ENCODE measurements around the gene TSPAN10.

Gene TSPAN10

GRCh38 chr17:81648013-81648706 lies 11.2 kb downstream of the TSPAN10 start:
- DNase-seq (no peak), ATAC-seq (no peak)
- no peaks in the 10 kb centered on the region for H3K9me3 Mint-ChIP-seq
- H3K4me3 Mint-ChIP-seq, result no peak overlapping the region
- no peak overlapping the region for H3K27ac Mint-ChIP-seq
- peaks cover 50% of the 10 kb centered on the region for H3K27me3 Mint-ChIP-seq
- H3K4me1 Mint-ChIP-seq, result peaks cover 12% of the 10 kb centered on the region

- ATAC-seq (no peak), DNase-seq (no peak)
- Mint-ChIP-seq H3K27me3 (peaks cover 50% of the 10 kb centered on the region), H3K4me3 (no peak overlapping the region), H3K27ac (no peak overlapping the region), H3K9me3 (no peaks in the 10 kb centered on the region), H3K4me1 (peaks cover 17% of the 10 kb centered on the region)
These were observed 11.7 kb downstream of the TSPAN10 start for GRCh38 chr17:81648707-81649085.

- Mint-ChIP-seq H3K4me3 (no peak overlapping the region), H3K9me3 (no peaks in the 10 kb centered on the region), H3K27me3 (peaks cover 50% of the 10 kb centered on the region), H3K27ac (no peak overlapping the region), H3K4me1 (peaks cover 25% of the 10 kb centered on the region)
- no peak for DNase-seq
- no peak for ATAC-seq
These were observed 14.0 kb downstream of the TSPAN10 start for GRCh38 chr17:81650951-81651350.

- Mint-ChIP-seq H3K4me3 (peak overlapping the region; percentile 58 to 60), H3K9me3 (no peaks in the 10 kb centered on the region), H3K27me3 (peaks cover 50% of the 10 kb centered on the region), H3K4me1 (peaks cover 32% of the 10 kb centered on the region), H3K27ac (no peak overlapping the region)
- ATAC-seq (no peak), DNase-seq (no peak)
These were observed 14.7 kb downstream of the TSPAN10 start for GRCh38 chr17:81651692-81652091.

GRCh38 chr17:81652906-81653771 lies 16.1 kb downstream of the TSPAN10 start:
- peak overlapping the region; percentile 94 to 96 for H3K4me3 Mint-ChIP-seq
- H3K4me1 Mint-ChIP-seq, result peaks cover 40% of the 10 kb centered on the region
- H3K9me3 Mint-ChIP-seq, result no peaks in the 10 kb centered on the region
- ATAC-seq (peak; percentile 74), DNase-seq (peak in 1 of 2 donors; percentile 32)
- peaks cover 35% of the 10 kb centered on the region for H3K27me3 Mint-ChIP-seq
- peak overlapping the region; percentile 96 to 97 for H3K27ac Mint-ChIP-seq

DNA sequence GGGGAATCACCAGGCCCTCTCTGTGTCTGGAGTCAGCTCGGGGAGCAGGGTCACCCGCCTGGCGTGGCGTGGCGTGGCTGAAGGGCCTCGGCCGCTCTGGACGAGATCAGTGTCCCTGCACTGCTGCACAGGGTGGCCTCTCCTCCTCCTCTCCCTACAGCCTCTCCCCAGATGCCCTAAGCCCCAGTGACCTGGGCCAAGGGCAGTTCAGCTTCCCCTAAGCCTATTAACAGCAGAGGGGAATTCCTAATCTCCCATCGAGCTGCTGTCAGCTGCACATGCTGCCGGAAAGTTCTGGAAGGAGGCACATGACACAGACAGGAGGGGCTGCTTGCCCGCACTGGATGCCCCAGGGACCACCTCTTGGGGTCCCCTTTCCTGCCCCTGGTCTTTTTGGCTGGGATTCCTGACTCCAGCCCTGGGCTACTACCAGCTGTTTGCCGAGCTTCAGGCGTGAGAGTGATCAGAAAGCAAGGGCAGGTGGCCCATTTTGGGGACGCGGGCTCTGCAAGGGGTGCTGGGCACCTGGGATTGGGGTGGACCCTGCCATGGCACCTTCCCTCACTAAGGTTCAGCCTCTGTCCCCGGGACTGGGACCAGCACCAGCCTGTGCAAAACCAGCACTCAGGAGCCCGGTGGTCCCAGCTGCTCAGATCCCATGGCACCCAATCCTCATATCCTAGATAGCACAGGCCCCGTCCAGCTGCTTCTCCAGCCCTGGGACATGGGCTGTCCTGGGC lies 18.6 kb downstream of the TSPAN10 start:
- Mint-ChIP-seq H3K27ac (no peak overlapping the region), H3K4me3 (no peak overlapping the region), H3K9me3 (no peaks in the 10 kb centered on the region), H3K4me1 (peaks cover 40% of the 10 kb centered on the region), H3K27me3 (peaks cover 17% of the 10 kb centered on the region)
- no peak for ATAC-seq
- no peak for DNase-seq

- Mint-ChIP-seq H3K9me3 (no peaks in the 10 kb centered on the region), H3K4me3 (no peak within 1 kb of the TSS), H3K27me3 (peaks cover 10% of the 10 kb centered on the region), H3K27ac (peak within 1 kb of the TSS in 1 of 2 donors; percentile 74), H3K4me1 (peaks cover 40% of the 10 kb centered on the region)
- ATAC-seq (no peak), DNase-seq (no peak)
These were observed 19.2 kb downstream of the TSPAN10 start, which contains the start of gene PDE6G for GRCh38 chr17:81656118-81656743. Gene PDE6G (minus strand): TSS chr17:81656542. CDS start chr17:81653305, 3,237 bp downstream.

- Mint-ChIP-seq H3K4me1 (peaks cover 37% of the 10 kb centered on the region), H3K4me3 (no peak overlapping the region), H3K27me3 (peaks cover 4% of the 10 kb centered on the region), H3K9me3 (no peaks in the 10 kb centered on the region), H3K27ac (peak overlapping the region in 1 of 2 donors; percentile 74)
- ATAC-seq (no peak), DNase-seq (no peak)
These were observed 19.8 kb downstream of the TSPAN10 start for GRCh38 chr17:81656835-81657234.

GRCh38 chr17:81659038-81659437 lies 22.0 kb downstream of the TSPAN10 start:
- DNase-seq (no peak), ATAC-seq (no peak)
- H3K4me3 Mint-ChIP-seq, result no peak overlapping the region
- peak overlapping the region in 1 of 2 donors; percentile 33 for H3K27ac Mint-ChIP-seq
- H3K27me3 Mint-ChIP-seq, result no peaks in the 10 kb centered on the region
- H3K4me1 Mint-ChIP-seq, result peaks cover 35% of the 10 kb centered on the region
- no peaks in the 10 kb centered on the region for H3K9me3 Mint-ChIP-seq

DNA sequence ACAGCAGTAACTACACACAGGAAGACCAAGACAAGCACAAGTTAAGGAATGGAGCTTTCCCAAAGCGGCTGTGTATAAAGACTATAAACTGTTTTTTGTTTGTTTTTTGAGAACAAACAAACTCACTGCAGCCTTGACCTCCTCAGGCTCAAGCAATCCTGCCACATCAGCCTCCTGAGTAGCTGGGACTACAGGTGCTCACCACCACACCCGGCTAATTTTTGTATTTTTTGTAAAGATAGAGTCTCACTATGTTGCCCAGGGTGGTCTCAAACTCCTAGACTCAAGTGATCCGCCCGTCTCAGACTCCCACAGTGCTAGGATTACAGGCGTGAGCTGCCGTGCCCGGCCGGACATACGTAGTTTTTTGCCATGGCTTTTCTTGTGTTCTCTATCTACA lies 23.4 kb downstream of the TSPAN10 start:
- Mint-ChIP-seq H3K4me1 (peaks cover 45% of the 10 kb centered on the region), H3K9me3 (no peaks in the 10 kb centered on the region), H3K27ac (no peak overlapping the region), H3K27me3 (no peaks in the 10 kb centered on the region), H3K4me3 (no peak overlapping the region)
- DNase-seq (no peak), ATAC-seq (no peak)

- Mint-ChIP-seq H3K4me1 (peaks cover 46% of the 10 kb centered on the region), H3K4me3 (no peak overlapping the region), H3K27ac (no peak overlapping the region), H3K27me3 (no peaks in the 10 kb centered on the region), H3K9me3 (no peaks in the 10 kb centered on the region)
- ATAC-seq, result no peak
- no peak for DNase-seq
These were observed 25.0 kb downstream of the TSPAN10 start for GRCh38 chr17:81662002-81662401.

DNA sequence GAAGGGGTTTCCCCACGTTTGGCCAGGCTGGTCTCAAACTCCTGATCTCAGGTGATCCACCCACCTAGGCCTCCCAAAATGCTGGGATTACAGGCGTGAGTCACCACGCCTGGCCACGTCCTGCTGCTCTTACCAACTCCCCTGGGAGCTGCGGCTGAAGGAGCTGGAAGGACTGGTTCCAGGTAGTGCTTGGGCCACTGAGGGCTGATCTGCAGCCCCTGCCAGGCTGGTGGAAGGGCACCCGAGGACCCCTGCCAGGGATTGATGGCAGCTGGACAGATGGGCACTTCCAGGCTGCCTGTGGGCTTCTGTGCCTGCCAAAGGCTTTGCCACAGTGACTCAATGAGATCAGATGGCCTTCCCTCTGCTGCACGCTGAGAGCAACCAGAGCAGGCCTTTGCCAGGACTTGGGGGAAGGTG lies 27.1 kb downstream of the TSPAN10 start:
- DNase-seq, result no peak
- Mint-ChIP-seq H3K27me3 (no peaks in the 10 kb centered on the region), H3K4me3 (peak overlapping the region; percentile 50 to 55), H3K4me1 (peaks cover 62% of the 10 kb centered on the region), H3K27ac (peak overlapping the region in 1 of 2 donors; percentile 86), H3K9me3 (no peaks in the 10 kb centered on the region)
- no peak for ATAC-seq

DNA sequence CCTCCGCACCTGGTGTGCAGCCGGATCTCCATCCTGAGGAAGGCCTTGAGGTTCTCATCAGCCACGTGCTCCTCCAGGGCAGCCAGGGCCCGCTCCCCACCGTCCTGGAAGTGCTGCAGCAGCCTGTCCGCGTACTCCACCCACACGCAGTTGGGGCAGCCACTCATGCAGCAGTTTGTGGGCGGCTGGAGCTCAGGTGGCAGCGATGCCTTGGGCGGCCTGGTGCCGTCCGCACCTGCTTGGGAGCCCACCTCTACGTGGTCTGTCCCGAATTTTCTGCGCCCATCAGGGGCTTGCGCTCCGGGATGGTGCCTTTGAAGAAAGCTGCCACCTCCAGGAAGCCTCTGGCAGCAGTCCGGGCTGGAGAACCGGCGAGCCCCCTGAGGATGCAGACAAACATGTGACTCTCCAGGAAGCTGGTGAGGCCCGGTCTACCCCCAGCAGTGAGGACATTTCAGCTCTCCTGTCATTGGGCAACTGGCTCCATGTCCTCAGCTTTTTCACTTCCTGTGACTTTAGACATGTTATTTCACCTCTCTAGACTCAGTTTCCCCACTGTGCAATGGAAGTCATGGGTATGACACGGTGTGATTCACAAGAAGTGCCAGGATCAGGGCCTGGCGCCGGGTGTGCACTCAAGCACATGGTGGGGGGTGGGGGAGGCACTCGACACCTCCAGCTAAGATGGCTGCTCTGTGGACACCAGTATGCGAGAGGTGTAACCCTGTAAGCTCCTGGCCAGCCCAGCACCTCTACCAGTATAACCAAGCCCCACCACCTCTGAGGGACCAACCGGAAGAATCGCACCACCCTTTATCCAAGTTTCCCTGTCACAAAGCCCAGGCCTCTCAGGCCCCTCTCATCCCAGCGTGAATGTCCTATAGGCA lies 28.5 kb downstream of the TSPAN10 start:
- ATAC-seq (peak; percentile 58), DNase-seq (peak; percentile 35 to 61)
- no peaks in the 10 kb centered on the region for H3K9me3 Mint-ChIP-seq
- peak overlapping the region; percentile 85 to 94 for H3K27ac Mint-ChIP-seq
- peak overlapping the region; percentile 92 to 97 for H3K4me3 Mint-ChIP-seq
- H3K27me3 Mint-ChIP-seq, result no peaks in the 10 kb centered on the region
- peaks cover 73% of the 10 kb centered on the region for H3K4me1 Mint-ChIP-seq

DNA sequence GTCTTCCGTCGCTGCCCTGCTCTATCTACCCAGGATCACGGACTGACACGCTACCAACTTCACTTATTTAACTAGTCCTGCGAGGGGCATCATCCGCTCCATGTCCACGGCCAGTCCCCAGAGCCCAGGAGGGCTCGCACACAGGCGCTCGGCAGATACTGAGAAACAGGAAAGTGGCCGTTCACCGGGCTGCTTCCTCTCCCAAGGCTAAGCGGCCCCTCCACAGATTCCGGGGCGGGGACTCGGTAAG lies 29.0 kb downstream of the TSPAN10 start:
- Mint-ChIP-seq H3K27me3 (no peaks in the 10 kb centered on the region), H3K4me1 (peaks cover 73% of the 10 kb centered on the region), H3K9me3 (no peaks in the 10 kb centered on the region), H3K27ac (peak overlapping the region; percentile 85 to 94), H3K4me3 (peak overlapping the region; percentile 92 to 97)
- DNase-seq (no peak), ATAC-seq (no peak)

Measured in stimulated activated naive CD8-positive, alpha-beta T cell treated with anti-CD3 and anti-CD28 coated beads, Interleukin-15, amount 100 ng/mL, for 72 hours (primary cell).